Measurements from ENCODE around the gene RAB6B.
A peak's percentile ranks its signal among the peaks of the same experiment; 100 is the strongest.

Gene RAB6B

DNA sequence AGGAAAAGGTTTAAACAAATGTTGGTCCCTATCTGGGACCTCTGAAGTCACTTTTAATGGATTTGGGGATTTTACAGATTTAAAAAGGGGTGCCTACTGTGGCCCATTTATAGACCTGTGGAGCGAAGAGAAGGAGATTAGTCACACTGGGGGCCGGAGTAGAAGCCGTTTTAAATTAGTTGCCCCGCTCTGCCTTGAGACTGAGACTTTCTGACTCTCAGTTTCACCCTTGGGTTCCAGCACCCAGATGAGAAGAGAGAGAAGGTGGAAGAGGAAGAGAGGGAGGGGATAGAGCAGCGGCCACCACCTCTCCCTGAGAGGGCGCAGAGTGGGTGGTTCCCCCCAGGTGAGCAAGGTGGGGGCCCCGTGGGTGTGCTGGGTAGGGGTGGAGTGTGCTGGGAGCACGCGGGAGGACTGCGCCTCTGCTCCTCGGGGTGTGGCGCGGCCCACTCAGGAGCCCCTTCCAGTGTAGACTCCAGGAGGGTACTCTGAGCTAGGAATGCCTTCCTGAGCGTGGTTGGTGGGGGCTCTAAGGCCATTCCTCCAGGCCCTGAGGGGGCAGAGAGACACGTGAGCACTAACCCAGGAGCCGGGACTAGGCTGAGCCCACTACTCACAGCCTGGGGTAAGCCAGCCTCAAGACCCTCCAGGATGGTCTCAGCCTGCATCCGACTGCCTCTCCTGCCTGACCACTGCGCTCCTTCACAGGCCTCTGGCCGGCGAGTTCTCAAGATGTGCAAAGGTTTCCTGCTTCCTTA lies 32.6 kb upstream of the RAB6B start:
- Histone ChIP-seq H3K27me3 (peaks cover 0 to 3% of the 10 kb centered on the region in 2 donors), H3K4me3 (peak overlapping the region in 1 of 2 donors; percentile 66), H3K36me3 (no peaks in the 10 kb centered on the region), H3K4me1 (peaks cover 0 to 16% (median 10%) of the 10 kb centered on the region in 4 donors), H3K27ac (no peak overlapping the region), H3K9me3 (no peaks in the 10 kb centered on the region)
- intact Hi-C loops (cut with DNase I; ENCODE audit: low total_unique reads), result loop anchor here (5.0 to 10.0 kb wide), 2 partner anchors 106 to 264 kb away; partner anchors contain the start of gene TOPBP1
- DNase-seq, result peak in 1 of 2 donors; percentile 52
- TF ChIP-seq, protein P1, sequence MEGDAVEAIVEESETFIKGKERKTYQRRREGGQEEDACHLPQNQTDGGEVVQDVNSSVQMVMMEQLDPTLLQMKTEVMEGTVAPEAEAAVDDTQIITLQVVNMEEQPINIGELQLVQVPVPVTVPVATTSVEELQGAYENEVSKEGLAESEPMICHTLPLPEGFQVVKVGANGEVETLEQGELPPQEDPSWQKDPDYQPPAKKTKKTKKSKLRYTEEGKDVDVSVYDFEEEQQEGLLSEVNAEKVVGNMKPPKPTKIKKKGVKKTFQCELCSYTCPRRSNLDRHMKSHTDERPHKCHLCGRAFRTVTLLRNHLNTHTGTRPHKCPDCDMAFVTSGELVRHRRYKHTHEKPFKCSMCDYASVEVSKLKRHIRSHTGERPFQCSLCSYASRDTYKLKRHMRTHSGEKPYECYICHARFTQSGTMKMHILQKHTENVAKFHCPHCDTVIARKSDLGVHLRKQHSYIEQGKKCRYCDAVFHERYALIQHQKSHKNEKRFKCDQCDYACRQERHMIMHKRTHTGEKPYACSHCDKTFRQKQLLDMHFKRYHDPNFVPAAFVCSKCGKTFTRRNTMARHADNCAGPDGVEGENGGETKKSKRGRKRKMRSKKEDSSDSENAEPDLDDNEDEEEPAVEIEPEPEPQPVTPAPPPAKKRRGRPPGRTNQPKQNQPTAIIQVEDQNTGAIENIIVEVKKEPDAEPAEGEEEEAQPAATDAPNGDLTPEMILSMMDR (IDR thresholded peaks at IDR 0.05), result no peak

DNA sequence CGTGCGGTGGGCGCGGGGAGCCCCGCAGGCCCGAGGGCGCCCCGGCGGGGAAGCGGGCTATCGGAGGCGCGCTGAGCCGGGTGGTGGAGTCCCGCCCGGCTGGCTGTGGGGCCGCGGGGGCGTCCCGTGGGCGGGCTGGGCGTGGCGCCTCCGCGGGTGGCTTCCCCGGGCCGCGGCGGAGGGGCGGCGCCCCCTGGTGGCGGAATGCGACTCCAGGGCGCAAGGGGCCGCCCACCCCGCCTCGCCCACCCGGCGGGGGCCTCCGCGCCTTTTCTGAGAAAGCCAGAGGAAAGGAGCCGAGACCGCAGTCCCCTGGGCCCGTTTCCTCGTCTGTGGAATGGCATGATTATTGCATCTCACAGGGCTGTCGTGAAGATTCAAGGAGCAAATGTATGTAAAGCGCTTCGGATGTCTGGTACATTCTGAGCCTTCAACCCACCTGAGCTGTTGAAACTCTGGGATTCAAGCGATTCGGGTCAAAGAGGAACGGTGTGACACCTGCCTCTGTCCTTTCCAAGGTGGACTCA lies 31.9 kb upstream of the RAB6B start:
- peaks cover 0 to 16% (median 10%) of the 10 kb centered on the region in 4 donors for H3K4me1 ChIP-seq
- TF ChIP-seq, protein P1 (IDR thresholded peaks at IDR 0.05), result peak; percentile 70 to 83
- H3K4me3 ChIP-seq, result peak overlapping the region; percentile 52 to 66
- peak in 1 of 2 donors; percentile 69 for DNase-seq
- peaks cover 0 to 3% of the 10 kb centered on the region in 2 donors for H3K27me3 ChIP-seq
- H3K36me3 ChIP-seq, result no peaks in the 10 kb centered on the region
- no peak overlapping the region for H3K27ac ChIP-seq
- H3K9me3 ChIP-seq, result no peaks in the 10 kb centered on the region
- intact Hi-C loops (cut with DNase I; ENCODE audit: low total_unique reads), result loop anchor here (5.0 to 10.0 kb wide), 2 partner anchors 105 to 263 kb away; partner anchors contain the start of gene TOPBP1

DNA sequence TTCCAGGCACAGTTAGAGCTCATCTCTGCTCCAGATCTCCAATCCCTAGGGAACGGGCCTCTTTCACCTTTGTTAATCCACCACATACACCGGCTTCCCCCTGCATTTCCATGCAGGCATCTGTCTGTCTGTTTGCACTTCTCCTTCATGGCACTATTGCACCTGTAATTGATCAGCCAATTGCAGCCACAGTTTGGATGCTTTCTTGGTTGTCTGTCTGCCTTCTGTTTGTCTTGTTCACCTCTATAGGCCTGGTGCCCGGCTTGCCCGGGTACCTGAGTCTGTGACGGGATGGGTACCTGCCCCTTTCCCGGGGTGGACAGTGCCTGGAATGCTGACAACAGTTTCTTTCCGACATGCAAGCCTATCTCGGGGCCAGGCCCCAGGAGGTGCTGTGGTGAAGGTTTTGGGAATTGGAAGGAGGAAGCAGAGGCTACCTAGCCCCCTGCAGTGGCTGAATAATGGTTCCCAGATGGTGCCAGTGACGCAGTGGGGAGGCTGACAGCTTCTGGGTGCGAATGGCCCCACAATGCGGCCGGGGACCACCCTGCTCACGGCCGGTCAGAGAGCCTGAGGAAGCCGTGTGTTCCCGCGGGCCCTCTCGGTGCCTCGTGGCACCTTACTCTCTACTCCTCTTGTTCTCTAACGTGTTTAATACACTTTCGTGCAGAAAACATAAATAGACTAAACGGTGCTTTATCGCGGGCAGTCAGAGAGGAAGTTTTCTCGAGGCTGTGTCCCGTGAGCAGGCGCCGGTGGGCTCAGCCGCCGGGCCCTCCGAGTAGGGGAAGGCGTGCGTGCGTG lies 31.3 kb upstream of the RAB6B start:
- peak overlapping the region; percentile 52 to 66 for H3K4me3 ChIP-seq
- H3K4me1 ChIP-seq, result peaks cover 0 to 16% (median 10%) of the 10 kb centered on the region in 4 donors
- peak in 1 of 2 donors; percentile 60 for DNase-seq
- TF ChIP-seq, protein P1 (IDR thresholded peaks at IDR 0.05), result no peak
- peaks cover 0 to 3% of the 10 kb centered on the region in 2 donors for H3K27me3 ChIP-seq
- H3K27ac ChIP-seq, result no peak overlapping the region
- H3K36me3 ChIP-seq, result no peaks in the 10 kb centered on the region
- intact Hi-C loops (cut with DNase I; ENCODE audit: low total_unique reads), result loop anchor here (5.0 to 10.0 kb wide), 2 partner anchors 105 to 262 kb away; partner anchors contain the start of gene TOPBP1
- no peaks in the 10 kb centered on the region for H3K9me3 ChIP-seq

GRCh38 chr3:133925960-133926735 lies 30.5 kb upstream of the RAB6B start:
- no peak overlapping the region for H3K27ac ChIP-seq
- TF ChIP-seq, protein P1 (IDR thresholded peaks at IDR 0.05), result no peak
- H3K9me3 ChIP-seq, result no peaks in the 10 kb centered on the region
- H3K27me3 ChIP-seq, result peaks cover 0 to 3% of the 10 kb centered on the region in 2 donors
- intact Hi-C loops (cut with DNase I; ENCODE audit: low total_unique reads), result loop anchor here (5.0 to 10.0 kb wide), 2 partner anchors 104 to 261 kb away; partner anchors contain the start of gene TOPBP1
- H3K4me1 ChIP-seq, result peaks cover 0 to 16% (median 10%) of the 10 kb centered on the region in 4 donors
- H3K4me3 ChIP-seq, result no peak overlapping the region
- no peaks in the 10 kb centered on the region for H3K36me3 ChIP-seq
- peak in 1 of 2 donors; percentile 55 for DNase-seq

DNA sequence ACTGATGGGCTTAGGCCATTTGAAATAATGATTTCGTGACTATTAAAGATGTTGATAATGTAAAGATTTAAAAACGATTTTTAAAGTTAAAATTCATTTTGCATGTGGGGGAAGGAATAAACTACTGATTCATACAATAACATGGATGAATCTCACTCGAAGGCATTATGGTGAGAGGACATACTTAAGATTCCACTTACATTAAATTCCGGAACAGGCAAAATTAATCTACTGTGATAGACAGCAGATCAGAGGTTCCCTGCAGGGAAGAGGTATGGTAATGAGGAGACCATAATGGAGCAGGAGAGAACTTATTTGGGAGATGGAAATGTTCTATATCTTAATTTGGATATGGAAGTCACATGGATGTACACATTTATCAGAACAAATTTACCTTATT lies 28.4 kb upstream of the RAB6B start:
- H3K27me3 ChIP-seq, result peaks cover 0 to 3% of the 10 kb centered on the region in 2 donors
- H3K36me3 ChIP-seq, result no peaks in the 10 kb centered on the region
- TF ChIP-seq, protein P1 (IDR thresholded peaks at IDR 0.05), result no peak
- DNase-seq, result no peak
- intact Hi-C loops (cut with DNase I; ENCODE audit: low total_unique reads), result loop anchor here (10.0 kb wide), 1 partner anchor 259 kb away; the partner anchor contains the start of gene TOPBP1
- peaks cover 0 to 16% (median 10%) of the 10 kb centered on the region in 4 donors for H3K4me1 ChIP-seq
- H3K9me3 ChIP-seq, result no peaks in the 10 kb centered on the region
- no peak overlapping the region for H3K27ac ChIP-seq
- H3K4me3 ChIP-seq, result no peak overlapping the region
